Esophagus mucosa (tissue), 1 donor: ENCODE data around the gene GTF3C1. TPM values are rescaled to one million over a fixed set of nuclear protein-coding genes. Genes with fewer than 3 reads are reported as not detected.
A peak's percentile ranks its signal among the peaks of the same experiment; 100 is the strongest.

Experiments used
- ATAC-seq: fragments of 200-7000 bp; cut with Tn5 transposase; one replicate; pipeline ENCODE4 v1.9.1; 2020
- total RNA-seq: library from RNA; stranded (reverse); gene quantifications from one replicate; pipeline ENCODE4 v1.2.4, GENCODE V29; 2023
- donor health status: DM: yes; HTN: yes; CAD: no.

The GTF3C1 gene
- total RNA-seq, 1 donor from 2014 or later = 103 TPM

DNA sequence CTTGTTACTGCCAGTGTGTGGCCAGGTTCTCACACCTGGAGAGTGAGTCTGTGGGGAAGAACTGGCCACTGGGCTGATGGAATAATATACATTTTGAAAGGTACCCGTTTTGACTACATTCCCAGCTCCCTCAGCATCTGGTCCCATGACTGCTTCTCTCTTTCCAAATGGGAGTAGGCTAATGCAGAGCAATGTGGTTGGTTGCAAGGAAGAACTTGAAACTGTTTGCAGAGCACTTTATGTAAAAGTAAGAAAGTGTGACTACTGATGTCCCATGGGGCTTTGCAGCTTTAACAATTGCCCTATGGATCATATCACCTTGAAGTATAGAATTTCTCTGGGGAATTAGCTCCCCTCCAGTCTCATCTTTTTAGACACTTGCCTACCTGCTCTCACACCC is 9.2 kb upstream of the GTF3C1 start:
- ATAC-seq = no peak

DNA sequence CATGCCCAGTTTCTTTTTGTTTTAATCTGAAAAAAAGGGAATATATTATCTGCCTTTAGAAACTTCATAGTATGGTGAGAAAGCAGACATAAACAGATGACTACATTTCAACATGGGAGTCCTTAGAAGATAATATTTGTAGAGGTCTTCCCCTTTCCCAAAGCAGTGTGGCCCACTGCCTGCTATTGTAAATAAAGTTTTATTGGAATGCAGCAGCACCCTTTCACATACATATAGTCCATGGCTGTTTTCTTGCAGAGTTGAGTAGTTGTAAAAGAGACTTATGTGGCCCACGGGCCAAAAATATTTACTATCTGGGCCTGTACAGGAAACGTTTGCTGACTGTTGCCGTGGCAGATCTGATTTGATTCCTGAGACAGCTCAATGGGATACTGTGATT is 8.7 kb upstream of the GTF3C1 start:
- ATAC-seq = no peak

DNA sequence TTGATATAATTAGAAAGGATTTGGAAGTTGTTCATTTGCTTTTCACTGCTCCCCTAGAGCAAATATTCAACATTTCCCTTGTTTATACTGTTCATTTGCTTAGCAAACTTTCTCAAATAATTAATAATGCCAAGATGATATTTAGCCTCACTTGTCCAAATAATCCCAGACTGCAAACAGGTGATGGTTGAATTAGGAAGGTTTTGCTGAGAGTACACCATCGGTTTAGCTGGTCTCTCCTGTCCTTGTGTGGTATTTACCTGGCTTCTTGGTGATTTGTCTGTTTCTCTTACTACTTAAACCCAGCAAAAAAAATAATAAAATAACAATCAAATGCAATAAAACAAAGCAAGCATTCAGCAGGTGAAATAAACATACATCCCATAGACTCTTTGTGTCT is 6.8 kb upstream of the GTF3C1 start:
- ATAC-seq = no peak

DNA sequence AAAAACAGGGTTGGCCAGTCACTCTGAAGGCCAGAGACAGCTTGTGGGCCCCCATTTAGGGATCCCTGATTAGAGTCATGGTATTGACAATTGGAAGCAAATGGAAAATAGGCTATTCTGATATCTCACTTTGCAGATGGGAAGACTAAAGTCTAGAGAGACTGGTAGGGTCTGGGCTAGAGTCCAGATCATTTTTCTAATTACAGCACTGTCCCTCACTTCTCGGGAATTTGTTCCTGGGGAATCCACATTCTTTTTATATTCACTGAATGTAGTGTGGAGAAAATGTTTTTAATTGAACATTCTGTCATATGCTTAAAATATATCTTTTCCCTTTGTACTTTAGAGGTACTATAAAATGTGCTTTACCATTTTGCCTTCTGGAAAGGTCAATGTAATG is 1.3 kb upstream of the GTF3C1 start:
- ATAC-seq = no peak

DNA sequence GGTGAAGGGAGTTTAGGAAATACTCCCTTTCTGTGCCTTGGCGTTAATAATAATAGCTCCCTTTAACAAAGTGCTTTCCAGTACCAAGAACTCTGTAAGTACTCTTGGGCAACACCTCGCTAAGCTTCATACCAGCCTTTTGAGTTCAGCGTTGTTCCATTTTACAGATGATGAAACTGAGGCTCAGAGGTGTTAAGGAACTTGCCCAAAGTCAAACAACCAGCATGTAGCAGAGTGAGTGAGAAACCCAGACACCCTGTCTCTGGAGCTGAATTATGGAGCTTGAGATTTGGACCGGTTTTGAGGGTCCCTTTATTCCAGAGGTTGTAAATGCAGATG is 838 bp upstream of the GTF3C1 start:
- no peak for ATAC-seq

DNA sequence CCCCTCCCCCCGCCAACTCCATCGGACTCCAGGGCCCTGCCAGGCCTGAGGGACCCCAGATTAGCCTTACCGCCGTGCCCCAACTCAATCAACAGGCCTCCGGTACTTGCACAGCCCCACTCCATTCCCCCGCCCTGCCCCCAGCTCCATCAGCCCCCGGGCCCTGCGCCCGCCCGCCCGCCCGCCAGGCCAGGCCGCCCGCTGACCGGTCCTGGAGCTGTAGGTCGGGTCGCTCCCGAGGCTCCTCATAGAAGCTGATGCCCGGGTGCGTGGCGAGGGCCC is 308 bp downstream of the GTF3C1 start:
- ATAC-seq = peak; percentile 33

DNA sequence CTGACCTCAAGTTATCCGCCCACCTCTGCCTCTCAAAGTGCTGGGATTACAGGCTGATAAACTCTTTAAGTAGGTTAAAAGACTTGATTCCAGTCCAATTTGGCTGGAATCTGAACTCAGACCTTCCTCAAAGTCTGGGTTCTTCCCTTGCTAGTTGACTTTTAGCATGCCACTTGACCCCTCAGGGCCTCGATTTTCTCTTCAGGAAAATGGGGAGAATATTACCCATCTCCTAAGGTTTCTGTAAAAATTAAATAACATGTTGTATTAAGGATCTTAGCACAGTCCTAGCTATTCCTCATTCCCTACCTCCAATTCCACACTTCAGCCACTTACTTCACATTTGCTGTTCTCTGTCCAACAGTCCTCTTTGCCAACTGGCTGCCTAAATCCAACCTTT is 1.9 kb downstream of the GTF3C1 start:
- no peak for ATAC-seq

DNA sequence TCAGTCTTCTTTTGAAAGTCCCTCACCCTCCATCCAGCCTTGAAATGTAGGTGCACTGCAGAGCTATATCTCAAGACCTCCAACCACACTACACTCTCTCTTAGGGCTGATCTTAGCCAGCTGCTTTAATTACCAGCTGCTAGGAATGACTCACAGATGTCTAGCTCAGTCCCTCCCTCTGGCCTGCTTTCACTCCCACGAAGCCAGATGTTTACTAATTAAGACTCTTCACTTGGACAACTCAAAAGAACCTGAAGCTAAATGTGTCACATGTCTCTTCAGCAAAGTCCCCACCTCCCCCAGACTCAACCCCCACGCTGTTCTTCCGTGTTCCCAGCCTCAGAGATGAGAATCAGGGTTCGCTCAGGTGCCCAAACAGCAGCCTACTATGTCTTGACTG is 2.6 kb downstream of the GTF3C1 start:
- peak; percentile 66 for ATAC-seq

DNA sequence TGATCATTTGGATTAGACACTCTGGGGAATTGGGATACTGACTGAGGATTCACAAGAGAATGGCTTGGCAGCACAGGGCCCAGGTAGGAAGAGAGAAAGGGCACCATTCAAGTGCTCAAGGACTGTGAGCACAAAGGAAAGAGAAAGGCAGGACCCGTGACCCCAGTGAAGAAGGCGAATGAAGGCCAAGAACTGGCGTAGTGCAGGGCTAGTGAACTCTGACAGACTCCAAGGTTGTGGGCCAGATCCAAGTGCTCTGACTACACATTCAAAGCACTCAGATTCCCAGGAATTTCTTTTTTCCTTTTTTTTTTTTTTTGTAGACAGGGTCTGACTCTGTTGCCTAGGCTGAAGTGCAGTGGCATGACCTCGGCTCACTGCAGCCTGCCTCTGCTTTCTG is 5.0 kb downstream of the GTF3C1 start:
- no peak for ATAC-seq

DNA sequence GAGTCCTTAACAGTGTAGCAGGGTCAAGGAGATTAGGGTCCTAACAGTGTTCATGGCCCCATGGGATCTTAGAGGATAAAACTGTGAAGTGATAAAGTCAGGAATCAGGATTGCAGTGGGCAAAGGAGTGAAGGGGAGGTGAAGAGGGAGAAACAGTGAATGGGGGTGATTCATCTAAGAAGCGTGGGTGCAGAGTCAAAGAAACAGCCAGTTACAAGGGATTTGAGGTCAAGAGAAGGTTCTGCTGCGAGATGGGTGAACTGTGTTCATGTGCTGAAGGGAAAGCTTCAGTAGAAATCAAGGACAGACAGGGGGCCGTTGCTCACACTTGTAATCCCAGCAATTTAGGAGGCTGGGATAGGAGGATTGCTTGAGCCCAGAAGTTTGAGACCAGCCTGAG is 5.9 kb downstream of the GTF3C1 start:
- no peak for ATAC-seq

DNA sequence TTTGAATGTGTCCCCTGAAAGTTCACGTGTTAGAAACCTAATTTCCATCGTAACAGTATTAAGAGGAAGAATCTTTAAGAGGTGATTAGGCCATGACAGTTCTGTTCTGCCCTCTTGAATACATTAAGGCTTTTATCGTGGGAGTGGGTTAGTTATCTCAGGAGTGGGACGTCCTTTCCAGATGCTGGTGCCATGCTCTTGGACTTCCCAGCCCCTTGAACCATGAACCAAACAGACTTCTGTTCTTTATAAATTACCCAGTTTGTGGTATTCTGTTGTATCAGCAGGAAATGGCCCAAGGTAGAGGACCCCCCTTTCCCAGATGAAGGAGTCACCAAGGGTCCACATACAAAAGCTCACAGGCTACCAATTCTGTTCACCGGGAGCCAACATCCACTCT is 10.1 kb downstream of the GTF3C1 start:
- no peak for ATAC-seq

DNA sequence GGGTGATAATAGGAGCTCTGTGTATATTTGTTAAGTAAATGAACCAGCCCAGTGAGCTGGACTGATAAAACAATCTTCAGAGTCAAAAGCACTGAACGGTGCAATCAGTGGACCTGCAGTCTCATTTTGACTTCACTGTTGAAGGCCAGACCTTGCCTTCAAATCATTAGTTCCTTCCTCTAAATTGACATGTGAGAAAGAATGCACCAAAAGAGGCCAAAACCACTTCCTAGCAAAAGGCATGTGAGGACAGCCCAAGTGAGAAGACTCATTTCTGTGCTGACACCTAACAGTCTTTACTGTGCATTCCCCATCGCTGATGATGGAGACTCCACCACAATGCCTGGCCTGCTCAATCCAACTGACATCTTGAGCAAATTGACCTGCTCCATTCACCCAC is 10.6 kb downstream of the GTF3C1 start:
- no peak for ATAC-seq

DNA sequence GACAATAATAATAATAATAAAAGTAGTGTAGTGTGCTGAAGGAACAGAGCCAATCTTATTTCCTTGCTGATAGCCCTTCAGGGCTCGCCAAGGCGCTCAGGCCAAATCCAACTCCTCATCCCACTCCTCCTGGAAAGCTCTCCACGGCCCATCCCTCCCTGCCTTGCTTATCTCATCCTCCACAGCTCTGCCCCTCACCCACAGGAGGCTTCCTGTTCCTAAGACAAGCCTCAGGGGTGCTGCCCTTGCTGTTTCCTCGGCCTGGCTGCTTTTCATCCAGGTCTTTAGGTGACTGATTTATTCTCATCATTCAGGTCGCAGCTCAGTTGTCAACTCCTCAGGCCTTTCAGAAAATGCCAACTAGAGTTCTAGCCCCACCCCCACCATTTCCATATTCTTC is 11.2 kb downstream of the GTF3C1 start:
- ATAC-seq = no peak

DNA sequence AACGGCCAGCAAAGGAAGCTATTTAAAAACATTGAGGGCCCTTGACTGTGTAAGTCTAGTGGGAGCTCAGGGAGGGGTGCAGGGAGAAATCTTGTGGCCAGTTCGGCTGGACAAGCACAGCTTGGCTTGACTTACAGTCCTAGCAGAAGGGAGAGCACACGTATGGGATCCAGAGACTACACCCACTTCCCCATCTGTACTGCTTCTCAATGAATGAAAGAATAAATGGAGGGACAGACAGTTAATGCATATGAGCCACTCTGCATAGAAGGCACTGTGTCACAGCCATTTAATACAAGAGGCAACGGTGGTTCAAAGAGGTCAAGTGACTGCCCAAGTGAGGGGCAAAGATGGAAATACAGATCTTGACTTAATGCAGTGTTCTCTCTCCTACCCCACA is 15.5 kb downstream of the GTF3C1 start:
- ATAC-seq = no peak

DNA sequence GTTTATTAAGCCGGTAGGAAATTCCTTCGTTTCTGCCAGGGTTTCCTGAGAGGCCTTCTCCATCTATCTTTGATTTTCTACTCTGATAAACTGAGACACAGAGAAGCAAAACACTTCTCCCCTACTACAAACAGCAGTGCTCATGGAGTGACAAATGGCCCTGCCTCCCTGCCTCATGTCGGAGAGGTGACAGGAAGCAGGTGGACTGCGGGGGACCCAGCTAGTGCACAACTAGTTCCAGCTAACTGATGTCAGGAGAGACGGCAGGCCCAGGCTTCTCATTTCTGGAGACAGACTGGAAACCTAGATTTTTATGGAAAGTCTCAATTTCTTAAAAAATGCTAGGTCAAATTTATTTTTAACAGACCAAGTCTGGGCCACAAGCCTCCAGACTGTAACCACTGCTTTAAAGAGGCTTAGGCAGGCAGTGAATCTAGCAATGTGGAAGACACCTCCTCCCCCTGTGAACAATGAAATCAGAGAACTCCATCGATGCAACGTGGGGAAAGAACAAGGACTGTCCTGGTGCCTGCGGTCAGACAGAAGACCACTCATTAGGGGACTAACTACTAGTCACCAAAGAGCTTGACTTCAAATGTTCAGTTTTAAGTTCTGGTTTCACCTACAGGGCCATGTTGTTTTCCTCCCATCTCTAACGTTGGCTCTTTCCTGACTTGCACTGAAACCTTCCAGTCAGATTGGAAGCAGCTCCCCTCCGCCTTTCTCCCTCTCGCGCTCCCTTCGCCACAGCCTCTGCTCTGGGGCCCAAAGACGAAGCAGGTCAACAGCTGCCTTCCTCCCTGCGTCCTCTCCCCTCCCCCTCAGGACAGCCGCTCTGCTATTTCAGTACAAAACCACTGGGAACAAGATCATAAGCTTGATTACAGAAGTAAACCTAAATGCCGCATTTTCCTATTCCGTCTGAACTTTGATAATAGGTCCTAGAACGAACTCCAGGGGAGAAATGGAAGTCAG is 17.6 kb downstream of the GTF3C1 start:
- ATAC-seq = no peak

DNA sequence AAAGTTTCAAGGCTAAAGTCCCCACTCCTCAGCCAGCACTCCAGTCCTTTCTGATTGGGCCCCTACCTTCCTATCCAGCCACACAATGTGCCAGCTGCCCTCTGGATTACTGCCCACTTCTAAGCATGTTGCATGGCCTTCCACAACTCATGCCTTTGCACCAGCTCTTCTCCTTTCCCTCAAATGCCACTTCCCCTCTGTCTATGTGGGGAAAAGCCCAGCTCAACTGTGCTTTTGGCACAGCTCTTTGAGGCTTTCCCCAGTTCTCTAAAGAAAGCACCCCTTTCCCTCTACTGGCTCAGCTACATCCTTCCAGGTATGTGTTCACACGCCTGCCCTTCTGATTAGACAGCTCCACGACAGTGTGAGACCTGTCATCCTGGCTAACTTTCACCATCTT is 18.5 kb downstream of the GTF3C1 start:
- ATAC-seq = no peak

DNA sequence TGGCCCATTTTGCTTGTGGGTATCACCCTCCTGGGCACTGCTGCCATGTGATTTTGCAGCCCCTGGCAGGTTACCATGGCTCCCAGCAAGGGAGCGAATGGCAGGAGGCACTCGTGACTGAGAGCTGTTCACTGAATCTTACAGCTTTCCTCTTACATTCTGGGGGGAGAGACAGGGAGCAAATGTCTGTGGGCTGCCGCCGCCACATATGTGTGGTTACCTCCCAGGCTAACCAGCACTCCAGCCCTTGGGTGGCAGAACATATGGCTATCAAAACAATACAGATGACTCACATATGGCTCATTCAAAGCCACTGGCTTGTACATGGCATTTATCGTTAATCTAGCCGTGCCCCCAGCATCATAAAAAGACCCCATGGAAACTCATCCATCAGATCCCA is 19.8 kb downstream of the GTF3C1 start:
- ATAC-seq = peak; percentile 13

DNA sequence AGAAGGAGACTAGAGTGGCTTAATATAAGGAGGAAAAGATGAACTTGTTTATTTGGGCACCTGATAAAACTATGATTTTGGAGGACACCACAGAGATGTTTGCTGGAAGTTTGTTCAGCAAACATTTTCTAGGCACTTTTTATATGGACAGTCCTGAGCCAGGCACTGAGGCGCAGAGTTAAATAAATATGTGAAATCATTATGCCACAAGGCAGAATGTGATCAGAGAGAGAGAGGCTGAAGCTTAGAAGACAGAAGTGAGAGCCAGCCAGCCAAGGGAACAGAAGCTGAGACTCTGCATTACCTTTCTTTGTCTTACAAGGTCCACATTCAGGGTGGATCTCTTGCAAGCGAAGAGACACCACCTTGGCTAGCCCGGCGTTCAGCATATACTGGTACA is 21.4 kb downstream of the GTF3C1 start:
- no peak for ATAC-seq

DNA sequence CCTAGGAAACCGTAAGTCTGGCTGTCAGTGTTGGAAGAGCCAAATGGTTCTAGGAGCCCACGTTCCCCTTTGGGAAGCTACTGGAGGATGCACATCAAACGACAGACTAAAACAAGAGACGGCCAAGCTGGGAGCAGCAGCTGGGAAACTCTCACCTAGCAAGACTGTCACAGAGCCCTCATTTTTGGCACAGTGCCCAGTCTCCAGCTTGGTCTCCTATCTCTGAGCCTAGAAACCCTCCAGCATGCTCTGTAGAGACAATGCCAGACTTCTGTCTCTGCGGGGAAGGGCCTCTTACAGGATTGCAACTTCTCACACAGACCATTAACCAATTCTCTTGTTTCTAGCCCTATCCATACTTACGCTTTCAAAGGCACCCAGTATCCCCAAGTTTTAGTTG is 23.5 kb downstream of the GTF3C1 start:
- no peak for ATAC-seq

DNA sequence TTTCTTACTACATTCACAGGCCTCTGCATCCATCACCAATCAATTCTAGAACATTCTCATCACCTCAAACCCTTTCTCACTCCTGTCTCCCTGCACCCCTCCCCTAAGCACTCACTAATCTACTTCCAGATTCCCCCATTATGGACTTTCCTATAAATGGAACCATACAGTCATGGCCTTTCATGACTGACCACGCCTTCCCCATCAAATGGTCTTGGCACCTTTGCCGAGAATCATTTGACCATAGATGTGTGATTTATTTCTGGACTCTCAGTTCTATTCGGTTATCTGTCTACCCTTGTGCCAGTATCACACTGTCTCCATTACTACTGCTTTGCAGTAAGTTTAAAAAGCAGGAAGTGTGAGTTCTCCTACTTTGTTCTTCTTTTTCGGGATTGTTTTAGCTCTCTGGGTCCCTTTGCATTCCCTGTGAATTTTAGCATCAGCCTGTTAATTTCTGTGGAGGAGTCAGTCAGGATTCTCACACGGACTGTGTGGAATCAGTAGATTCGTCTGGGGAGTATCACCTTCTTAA is 27.5 kb downstream of the GTF3C1 start:
- ATAC-seq = no peak

DNA sequence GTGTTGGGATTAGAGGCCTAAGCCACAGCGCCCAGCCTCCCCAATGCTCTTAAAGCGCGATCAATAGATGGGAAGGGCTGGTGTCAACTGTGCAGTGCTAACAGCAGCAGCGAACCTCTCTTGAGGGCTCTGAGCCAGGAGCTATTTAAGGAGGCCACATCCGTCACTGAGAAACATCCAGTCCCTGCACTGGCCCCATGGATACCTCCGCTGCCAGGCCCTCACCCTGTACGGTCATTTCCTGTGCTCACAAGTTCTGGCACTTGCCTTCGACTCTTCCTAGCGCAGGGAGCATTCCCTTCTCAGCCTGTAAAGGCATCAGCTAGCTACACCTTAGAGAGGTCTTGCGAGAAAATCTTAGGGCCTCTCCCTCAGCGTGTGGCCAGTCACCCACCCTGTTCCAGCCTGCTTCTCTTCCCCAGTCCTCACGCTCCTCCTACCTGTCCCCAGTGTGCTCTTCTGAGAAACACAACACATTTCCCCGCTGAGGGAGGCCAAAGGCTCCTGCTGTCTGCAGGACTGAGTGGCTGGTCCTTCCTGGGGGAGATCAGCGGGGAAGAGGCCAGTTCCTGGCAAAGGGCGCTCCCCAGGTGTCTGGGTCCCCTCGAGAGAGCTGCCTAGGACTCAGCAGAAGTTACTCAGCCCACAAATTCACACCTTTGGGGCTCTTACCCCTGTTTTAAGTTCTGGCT is 28.6 kb downstream of the GTF3C1 start:
- ATAC-seq = peak; percentile 55

DNA sequence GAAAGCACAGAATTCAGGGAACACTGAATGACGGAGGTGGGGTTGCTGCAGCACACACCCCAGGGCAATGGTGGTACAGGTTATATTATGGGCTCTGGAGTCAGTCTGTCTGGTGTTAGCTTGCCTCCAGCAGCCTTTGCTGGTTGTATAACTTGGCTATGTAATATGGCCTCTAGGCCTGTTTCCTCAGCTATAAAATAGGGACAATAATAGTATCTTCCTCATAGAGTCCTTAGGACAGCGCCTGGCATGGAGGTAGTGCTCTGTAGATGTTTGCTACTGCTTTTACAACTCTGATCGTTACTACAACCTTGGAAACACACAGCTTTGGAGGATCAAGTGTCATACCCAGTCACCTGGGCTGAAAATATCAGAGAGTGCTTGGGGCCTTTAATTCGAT is 31.5 kb downstream of the GTF3C1 start:
- ATAC-seq = no peak

DNA sequence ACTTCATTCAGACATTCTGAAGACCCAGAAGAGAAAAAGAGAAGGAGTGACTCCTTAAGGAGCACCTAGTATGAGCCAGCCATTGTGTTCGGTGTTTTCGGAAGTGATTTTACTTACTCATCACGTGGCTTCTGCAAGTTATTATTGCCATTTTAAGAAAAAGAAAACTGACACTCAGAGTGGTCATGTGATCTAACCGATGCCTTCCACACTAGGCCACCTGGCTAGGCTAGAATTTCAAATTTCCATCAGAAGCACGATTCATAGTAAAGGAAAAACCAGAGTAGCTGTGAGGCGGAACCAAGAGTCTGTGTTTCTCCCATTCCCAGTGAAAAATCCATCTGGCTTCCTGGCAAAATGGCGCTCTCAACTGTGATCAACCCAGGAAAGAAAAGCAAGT is 32.0 kb downstream of the GTF3C1 start:
- no peak for ATAC-seq

DNA sequence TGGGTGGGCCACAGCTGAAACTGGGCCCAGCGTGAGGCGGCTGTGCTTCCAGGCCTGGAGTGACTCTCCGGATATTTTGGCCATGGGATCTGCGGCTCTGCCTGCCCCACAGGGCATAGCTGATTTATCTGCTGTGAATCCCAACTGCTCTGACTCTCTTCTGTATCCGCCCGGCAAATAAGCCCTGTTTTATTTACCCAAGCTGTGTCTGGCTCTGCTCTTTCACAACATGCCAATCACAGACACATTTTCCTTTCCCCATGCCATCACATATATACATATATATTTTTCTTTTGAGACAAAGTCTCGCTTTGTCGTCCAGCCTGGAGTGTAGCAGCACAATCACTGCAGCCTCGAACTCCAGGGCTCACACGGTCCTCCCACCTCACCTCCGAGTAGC is 33.3 kb downstream of the GTF3C1 start:
- no peak for ATAC-seq
